EL (cell line): ENCODE data around the gene PPIG.
"Not testable (repeated sequence)": the region's sequence is repeated elsewhere in the genome, so short reads cannot be mapped to it uniquely, and the experiment has no call there.

ENCODE experiments used
- DNase-seq: peaks from one replicate; pipeline ENCODE4 v3.0.0-alpha.2; 2016

PPIG gene

DNA sequence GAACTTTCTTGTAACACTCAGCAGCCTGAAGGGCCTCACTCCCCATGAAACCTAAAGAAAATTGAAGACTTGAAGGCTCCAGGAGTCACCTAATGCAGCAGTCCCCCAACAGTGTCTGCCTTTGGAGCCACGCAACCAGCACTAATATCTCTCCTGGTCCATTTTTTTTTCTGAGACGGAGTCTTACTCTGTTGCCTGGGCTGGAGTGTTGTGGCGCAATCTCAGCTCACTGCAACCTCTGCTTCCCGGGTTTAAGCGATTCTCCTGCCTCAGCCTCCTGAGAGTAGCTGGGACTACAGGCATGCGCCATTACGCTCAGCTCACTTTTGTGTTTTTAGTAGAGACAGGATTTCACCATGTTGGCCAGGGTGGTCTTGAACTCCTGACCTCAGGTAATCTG, 12.4 kb downstream of the PPIG start:
- not testable (repeated sequence) for DNase-seq

DNA sequence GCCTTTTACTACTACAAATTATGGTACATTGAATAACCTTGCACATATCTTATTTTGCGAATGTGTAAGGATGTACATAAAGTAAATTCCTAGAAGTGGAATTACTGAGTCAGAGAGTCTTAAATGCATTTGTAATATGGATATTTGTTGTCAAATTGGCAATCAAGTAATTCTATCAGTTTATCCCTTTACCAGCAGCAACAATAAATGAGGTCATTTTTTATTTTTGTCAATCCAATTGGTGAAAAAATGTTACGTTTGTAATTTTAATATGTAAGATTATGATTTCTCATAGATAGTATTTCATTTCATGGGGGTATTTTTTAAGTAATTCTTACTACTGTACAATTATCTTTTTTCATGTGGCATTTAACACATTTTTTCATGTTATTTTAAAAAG, 14.8 kb downstream of the PPIG start:
- DNase-seq: no peak

DNA sequence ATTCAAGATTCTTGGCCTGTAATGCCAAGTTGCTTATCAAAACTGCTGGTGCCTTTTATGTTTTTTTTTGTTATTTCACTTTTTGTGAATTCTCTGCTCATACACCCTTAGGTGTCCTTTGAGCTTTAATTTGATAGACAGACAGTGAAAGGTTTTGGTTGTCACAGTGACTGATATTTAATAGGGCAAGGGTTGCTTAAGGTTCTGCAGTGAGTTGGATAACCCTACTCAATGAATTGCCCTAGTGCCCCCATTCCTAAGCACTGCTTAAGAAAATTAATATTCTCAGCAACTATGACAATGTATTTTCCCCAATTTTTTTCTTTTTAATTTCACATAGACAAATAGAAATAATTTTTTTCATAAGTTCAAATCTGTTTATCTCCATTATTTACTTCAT, 15.4 kb downstream of the PPIG start:
- DNase-seq: no peak

DNA sequence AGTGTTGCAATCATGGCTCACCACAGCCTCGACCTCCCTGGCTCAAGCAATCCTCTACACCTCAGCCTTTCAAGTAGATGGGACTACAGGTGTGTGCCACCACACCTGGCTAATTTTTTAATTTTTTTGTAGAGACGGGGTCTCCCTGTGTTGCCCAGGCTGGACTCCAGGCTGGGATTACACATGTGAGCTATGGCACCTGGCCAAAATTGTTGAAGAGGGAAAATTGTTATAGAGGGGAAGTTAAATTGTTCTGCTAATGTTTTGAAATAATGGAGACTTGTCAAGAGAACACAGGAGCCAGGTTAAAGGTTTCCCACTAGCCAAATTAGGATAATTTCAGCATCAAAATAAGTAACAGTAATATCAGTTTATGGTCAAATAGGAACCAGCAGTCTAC, 25.1 kb downstream of the PPIG start:
- DNase-seq: no peak

DNA sequence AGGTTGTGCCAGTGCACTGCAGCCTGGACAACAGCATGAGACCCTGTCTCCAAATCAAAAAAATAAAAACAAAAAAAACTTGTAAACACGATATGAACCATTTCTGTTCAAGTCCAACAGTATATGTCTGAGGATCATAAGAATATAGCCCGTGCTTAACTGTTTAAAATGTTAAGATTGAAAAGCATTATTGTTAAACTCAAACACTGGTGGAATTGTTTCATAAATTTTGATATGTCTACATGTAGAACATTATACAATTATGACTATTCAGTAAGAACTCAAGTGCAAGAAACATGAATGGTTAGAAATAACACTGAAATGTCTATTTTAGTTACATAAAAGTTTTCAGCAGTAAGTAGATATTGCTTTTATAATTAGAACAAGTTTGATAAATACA, 29.7 kb downstream of the PPIG start:
- no peak for DNase-seq

DNA sequence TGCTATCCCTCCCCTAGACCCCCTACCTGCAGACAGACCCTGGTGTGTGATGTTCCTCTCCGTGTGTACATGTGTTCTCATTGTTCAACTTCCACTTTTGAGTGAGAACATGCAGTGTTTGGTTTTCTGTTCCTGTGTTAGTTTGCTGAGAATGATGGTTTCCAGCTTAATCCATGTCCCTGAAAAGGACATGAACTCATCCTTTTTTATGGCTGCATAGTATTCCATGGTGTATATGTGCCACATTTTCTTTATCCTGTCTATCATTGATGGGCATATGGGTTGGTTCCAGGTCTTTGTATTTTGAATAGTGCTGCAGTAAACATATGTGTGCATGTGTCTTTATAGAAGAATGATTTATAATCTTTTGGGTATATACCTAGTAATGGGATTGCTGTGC, 31.8 kb downstream of the PPIG start:
- not testable (repeated sequence) for DNase-seq

DNA sequence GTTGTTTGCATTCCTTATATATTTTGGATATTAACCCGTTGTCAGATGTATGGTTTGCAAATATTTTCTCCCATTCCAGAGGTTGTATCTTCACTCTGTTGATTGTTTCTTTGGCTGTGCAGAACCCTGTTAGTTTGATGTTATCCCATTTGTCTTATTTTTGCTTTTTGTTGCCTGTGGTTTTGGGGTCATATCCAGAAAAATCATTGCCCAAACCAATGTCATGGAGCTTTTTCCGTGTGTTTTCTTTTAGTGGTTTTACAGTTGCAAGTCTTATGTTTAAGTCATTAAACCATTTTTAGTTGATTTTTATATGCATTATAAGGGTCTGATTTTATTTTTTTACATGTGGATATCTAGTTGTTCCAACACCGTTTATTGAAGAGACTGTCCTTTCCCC, 35.8 kb downstream of the PPIG start:
- no peak for DNase-seq

DNA sequence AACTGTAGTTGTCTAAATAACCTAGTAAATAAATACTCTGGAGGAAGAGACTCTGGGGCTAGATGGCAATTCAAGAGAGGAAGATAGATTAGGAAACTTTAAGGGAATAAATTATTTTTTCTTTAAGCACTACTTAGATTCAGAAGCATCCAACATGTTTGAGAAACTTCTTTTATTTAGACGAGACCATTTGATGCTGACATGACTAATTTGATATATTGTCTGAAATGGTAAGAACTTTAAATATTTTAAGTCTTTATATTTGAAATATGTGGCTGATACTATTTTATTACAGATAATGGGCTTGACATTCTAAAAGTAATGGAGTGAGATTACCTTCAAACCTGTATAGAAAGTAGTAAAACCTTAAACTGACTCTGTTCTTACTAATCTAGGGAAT, 36.4 kb downstream of the PPIG start:
- no peak for DNase-seq

DNA sequence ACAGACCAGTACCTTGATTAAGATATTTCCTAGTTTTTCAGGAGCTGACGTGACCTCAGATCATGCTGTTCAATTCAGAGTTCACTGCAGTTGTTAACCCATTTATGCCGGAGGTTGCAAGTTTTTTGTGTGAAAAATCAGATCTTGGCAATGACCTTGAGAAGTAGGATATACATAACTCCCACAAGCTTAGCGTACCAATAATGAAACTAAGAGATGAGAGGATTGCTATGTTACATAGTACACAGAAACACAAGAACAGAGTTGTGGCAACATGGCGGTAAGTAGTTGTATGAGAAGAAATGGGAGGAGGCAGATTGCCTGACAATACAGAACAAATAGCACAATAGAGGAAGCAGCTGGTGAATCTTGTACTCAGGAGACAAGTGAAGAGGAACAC, 39.1 kb downstream of the PPIG start:
- DNase-seq: no peak

DNA sequence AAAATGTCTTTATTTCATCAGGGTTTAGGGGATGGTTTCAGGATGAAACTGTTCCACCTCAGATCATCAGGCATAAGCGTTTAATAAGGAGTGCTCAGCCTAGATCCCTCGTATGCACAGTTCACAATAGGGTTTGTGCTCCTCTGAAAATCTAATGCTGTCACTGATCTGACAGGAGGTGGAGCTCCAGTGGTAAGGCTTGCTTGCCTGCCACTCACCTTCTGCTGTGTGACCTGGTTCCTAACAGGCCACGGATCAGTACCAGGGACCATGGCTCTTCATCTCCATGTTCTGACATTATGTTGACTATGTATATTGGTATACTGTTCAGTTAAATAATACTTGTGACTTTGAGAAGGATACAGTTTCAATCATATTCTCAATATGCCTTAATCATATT, 41.6 kb downstream of the PPIG start:
- DNase-seq: no peak

DNA sequence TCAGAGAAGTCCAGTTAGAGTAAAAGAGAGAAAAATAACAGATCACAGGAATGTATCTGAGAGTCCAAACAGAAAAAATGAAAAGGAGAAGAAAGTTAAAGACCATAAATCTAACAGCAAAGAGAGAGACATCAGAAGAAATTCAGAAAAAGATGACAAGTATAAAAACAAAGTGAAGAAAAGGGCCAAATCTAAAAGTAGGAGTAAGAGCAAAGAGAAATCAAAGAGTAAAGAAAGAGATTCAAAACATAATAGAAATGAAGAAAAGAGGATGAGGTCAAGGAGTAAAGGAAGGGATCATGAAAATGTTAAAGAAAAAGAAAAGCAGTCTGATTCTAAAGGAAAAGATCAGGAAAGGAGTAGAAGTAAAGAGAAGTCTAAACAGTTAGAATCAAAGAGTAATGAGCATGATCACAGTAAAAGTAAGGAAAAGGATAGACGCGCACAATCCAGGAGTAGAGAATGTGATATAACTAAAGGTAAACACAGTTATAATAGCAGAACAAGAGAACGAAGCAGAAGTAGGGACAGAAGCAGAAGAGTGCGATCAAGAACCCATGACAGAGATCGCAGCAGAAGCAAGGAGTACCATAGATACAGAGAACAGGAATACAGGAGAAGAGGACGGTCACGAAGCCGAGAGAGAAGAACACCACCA, 52.4 kb downstream of the PPIG start:
- DNase-seq: no peak

DNA sequence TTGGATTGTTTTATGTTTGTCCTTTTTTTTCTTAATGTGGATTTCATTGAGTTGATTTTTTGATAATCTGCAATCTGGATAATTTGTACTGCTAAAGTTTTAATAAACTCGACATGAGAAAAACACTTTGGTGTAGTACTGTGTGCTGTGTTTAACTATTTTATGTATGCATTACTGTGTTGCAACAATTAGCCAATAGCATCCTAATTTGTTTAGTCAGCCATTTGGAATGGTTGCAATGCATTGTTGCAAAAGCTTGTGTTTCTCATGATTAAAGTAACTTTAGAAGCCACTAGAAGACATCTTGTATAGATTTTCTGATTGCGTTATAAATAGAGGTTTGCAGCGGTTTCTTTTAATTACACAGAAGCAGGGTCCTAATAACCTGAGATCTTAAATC, 53.5 kb downstream of the PPIG start:
- peak; percentile 75 for DNase-seq

DNA sequence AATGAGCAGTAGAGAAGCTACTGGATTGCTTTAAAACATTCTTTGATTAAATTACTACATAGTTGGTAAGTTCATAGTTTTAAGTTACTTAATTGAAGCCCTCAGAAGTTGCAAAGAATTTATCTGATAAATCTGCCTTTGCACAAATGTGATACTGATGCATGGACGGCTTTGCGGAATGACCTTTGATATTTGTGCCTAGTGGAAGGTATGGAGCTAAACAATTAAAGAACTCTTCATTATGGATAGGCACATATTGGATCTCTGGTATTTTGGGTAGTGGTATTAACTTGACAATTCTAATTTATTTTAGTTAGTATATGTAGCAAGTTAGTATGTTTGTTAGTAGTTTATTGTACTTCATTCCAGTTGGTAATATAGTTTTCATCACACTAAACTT, 56.0 kb downstream of the PPIG start:
- DNase-seq: no peak

DNA sequence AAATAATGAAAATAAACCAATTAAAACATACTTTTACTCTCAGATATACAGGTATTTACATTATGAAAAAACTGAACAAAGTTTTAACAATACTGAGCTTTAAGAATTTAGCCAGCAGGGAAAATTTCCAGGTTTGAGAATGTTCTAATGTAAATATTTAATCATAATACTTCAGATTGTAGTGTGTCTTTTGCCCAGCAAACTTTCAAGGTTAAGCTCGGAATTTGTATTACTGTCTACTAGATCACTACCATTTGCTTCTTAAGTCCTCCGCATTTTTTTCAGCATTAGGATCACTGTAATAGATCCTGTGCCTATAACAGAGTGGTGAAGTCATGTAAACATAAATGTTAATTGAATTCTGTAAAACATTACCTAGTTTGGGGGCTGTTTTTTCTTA, 57.3 kb downstream of the PPIG start:
- no peak for DNase-seq

DNA sequence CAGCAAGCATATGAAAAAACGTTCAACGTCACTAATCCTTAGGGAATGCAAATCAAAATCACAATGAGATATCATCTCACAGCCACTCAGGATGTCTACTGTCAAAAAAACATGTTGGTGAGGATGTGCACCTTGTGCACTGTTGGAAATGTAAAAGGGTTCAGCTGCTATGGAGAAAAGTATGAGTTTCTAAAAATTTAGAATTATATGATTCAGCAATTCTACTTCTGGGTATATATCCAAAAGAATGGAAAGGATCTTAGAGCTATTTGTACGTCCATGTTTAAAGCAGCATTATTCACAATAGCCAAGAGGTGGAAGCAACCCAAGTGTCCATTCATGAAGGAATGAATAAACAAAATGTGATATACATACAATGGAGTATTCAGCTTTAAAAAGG, 60.0 kb downstream of the PPIG start:
- DNase-seq: no peak

DNA sequence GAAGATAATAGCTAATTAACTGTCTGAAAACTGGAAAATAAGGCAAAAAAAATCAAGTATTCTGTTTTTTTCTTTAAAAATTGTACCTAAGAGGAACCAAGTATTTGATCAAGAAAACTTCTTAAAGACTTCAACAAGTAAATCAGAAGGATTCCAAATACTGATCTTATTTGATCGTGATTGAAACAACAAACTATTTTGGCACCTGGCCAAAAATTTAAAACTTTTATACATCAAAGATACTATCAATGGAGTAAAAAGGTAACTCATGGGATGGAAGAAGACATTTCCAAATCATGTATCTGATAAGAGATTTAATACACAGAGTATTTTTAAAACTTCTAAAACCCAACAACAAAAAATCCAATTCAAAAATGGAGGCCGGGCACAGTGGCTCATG, 63.3 kb downstream of the PPIG start:
- no peak for DNase-seq

DNA sequence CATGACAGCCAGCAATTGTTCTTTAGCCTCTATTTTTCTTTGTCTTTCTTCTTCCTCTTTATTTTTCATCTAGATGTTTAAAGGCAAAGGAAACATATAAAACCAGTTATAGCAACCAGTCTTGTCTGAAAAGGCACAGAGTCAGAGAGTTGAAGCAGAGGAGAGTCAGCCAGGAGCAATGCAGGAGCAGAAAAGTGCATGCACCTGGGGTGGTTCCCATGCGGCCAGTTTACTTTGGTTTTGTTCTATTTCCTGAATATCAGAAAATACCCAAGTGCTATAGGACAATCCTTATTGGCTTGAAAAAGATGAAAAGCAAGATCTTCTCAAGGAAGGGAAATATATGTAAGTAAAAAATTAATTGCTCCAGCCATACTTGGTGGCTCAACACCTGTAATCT, 65.1 kb downstream of the PPIG start:
- DNase-seq: no peak

DNA sequence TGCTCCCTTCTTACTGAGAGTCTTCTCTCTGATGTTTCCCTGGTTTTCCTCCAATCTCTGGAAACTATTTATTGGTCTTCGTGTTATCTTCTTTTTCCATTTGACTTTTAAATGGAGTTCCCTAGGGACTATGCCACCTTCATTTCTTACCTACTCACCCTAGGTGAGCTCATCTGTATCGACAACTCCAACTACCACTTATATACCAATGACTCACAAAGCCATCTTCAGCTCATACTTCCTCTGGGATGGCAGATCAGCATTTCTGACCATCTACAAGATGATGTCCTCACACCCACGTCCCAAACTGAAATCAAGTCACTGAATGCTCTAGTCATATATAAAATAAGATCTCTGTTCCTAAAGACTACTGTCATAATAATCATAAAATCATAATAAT, 69.5 kb downstream of the PPIG start:
- no peak for DNase-seq

DNA sequence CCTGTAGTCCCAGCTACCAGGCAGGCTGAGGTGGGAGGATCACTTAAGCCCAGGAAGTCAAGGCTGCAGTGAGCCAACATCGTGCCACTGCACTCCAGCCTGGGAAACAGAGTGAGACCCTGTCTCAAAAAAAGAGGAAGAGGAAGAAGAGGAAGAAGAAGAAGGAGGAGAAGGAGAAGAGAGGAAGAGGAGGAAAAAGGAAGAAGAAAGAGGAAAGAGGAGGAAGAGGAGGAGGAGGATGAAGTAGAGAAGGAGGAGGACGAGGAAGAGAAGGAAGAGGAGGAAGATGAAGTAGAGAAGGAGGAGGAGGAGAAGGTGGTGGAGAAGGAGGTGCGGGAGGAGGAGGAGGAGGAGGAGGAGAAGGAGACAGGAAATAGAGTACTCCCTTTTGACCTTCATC, 72.0 kb downstream of the PPIG start:
- no peak for DNase-seq

DNA sequence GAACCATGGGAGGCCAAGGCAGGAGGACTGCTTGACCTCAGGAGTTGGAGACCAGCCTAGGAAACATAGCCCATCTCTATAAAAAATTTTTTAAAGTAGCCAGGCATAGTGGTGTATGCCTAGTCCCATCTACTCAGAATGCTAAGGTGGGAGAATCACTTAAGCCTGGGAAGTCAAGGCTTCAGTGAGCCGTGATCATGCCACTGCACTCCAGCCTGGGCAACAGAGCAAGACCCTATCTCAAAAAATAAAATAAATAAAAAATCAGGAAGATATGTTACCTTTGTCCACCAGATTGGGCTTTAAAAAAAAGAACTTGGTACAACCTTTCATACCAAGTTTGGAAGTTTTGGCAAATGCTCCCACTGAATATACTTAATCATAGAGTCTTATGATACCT, 74.7 kb downstream of the PPIG start:
- no peak for DNase-seq

DNA sequence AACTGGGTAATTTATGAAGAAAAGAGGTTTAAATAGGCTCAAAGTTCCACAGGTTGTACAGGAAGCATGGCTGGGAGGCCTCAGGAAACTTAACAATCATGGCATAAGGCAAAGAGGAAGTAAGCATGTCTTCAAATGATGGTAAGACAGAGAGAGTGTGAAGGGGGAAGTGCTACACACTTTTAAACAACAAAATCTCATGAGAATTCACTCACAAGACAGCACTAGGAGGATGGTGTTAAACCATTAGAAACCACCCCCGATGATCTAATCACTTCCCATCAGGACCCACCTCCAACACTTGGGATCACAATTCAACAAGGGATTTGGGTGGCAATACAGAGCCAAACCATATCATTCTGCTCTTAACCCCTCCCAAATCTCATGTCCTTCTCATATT, 75.2 kb downstream of the PPIG start:
- DNase-seq: no peak

DNA sequence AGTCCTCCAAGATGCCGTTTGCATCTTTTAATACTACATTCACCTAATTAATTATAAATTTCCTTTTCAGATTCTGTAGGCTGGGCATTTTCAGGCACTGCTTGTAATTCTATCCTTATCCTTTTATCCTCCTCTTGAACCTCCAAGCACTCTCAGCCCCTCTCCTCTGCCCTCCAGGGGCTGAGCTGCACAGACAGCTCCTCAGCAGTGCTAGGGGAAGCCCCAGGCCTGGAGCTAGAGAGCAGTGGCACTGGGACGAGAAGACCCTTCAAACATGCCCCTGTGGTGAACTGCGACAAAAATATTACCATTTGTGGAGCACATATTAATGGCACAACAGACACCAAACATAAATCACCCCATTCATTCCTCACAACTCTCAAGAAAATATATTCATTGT, 77.1 kb downstream of the PPIG start:
- no peak for DNase-seq

DNA sequence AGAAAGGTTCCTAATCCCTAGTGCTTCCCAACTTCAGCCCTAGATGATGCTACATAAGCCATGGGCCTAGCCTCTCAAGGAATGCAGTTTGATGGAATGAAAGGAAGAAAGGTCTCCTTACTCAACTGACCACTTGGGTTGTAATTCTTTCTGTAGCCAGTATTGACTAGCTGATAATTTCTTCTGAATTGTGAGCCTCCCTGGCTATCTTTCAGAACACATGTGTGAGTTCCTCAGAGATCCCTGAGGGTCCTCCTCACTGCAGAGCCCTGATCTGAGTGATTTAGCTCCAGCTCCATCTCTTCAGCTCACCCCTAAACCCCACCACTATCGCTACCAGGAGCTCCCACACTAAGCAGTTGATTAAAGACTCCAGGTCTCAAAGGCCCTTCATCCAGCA, 78.6 kb downstream of the PPIG start:
- DNase-seq: no peak

DNA sequence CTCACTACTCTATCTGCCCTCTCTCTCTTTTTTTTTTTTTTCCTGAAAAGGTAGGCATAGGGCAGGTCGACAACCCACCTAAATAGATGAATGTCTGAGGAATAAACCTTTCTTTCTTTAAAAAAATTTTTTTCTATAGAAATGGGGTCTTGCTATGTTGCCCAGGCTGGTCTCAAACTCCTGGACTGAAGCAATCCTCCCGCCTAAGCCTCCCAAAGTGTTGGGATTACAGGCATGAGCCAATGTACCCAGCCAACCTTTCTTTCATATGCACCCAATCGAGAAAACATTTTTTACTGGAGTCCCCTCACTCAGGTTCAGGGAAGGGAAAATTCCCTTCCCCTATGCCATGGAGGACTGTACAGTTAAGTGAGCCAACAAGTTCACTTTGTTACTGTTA, 79.1 kb downstream of the PPIG start:
- DNase-seq: no peak

DNA sequence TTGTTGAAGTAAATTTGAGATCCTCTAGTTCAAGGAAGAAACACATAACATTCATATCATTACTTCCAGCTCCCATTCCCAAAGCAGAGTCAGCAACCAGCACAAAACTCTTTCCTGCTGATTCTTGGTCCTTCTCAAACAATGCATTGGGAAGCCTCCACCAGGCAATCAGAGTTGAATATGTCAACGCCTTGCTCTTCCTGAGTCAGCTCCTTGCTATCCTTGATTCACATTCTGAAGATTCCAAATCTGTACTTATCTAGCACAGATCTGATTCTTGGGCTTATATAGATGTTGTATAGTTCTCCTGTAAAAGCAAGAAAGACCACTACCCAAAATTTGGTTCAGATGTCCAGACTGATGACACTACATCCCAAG, 80.4 kb downstream of the PPIG start:
- DNase-seq: peak; percentile 62
